IPS DF 6.9 (cell line): ENCODE measurements around the gene FAF1.

Source experiments
- DNase-seq: peaks from one replicate; pipeline ENCODE4 v3.0.0-alpha.2; 2013; ENCODE audit warnings: low read depth, low spot score
- H3K27ac ChIP-seq: one replicate; pipeline ENCODE4 v1.5.1; 2013; ENCODE audit warnings: low read length, control low read depth
- H3K27me3 ChIP-seq: 2 replicates; pipeline ENCODE4 v1.6.1; 2013; ENCODE audit warnings: mild to moderate bottlenecking, low read length; ENCODE audit not compliant: control insufficient read depth, insufficient read depth
- H3K36me3 ChIP-seq: 2 replicates; pipeline ENCODE4 v1.6.1; 2013; ENCODE audit warnings: low read length; ENCODE audit not compliant: control insufficient read depth, insufficient read depth
- H3K4me1 ChIP-seq: 2 replicates; pipeline ENCODE4 v1.6.1; 2013; ENCODE audit warnings: low read length; ENCODE audit not compliant: control insufficient read depth, insufficient read depth
- H3K4me3 ChIP-seq: 2 replicates; pipeline ENCODE4 v1.5.1; 2013; ENCODE audit warnings: mild to moderate bottlenecking, low read length
- H3K9me3 ChIP-seq: 2 replicates; pipeline ENCODE4 v1.6.1; 2013; ENCODE audit warnings: low read length, inconsistent platforms; ENCODE audit not compliant: control insufficient read depth, insufficient read depth
- WGBS: extraction: QIAGEN DNeasy Blood & Tissue Kit; methylation state at CpG from one replicate; pipeline ENCODE4 v1.1.7; 2013; ENCODE audit warnings: mixed read lengths, missing lambda C conversion rate; ENCODE audit not compliant: insufficient read length, insufficient coverage; 5-methylcytosine and 5-hydroxymethylcytosine counted together

The FAF1 gene

GRCh38 chr1:50415235-50416149 lies 544.6 kb downstream of the FAF1 start:
- Histone ChIP-seq H3K4me3 (no peak overlapping the region), H3K27ac (no peak overlapping the region), H3K36me3 (no peaks in the 10 kb centered on the region), H3K4me1 (peaks cover 3% of the 10 kb centered on the region; the same call in 1 of the 2 replicates), H3K27me3 (peaks cover 69% of the 10 kb centered on the region), H3K9me3 (no peaks in the 10 kb centered on the region)
- no CpG with 5 or more reads among the region's 56 CpGs for WGBS
- DNase-seq, result no peak

DNA sequence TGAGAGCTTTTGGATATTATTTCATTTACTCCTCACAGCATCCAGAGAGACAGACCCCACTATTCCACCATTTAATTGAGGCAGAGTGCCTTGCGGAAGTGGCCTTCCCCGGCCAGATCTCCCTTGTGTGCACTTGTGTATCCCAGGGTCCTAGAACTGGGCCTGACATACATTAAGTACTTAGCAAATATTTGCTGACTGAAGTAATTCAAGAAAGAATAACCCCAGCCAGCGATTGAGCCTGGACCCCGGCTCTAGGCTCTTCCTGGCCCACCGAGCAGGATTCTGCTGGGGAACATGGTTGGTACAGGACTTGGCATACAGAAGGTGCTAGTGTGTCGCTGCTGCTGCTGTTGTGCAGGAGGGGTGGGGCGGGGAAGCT lies 545.2 kb downstream of the FAF1 start:
- peaks cover 3% of the 10 kb centered on the region; the same call in 1 of the 2 replicates for H3K4me1 ChIP-seq
- WGBS, result no CpG with 5 or more reads among the region's 7 CpGs
- no peak overlapping the region for H3K27ac ChIP-seq
- H3K9me3 ChIP-seq, result no peaks in the 10 kb centered on the region
- no peak for DNase-seq
- peaks cover 64% of the 10 kb centered on the region for H3K27me3 ChIP-seq
- no peaks in the 10 kb centered on the region for H3K36me3 ChIP-seq
- no peak overlapping the region for H3K4me3 ChIP-seq

- DNase-seq, result no peak
- H3K4me3 ChIP-seq, result no peak overlapping the region
- H3K9me3 ChIP-seq, result no peaks in the 10 kb centered on the region
- no peak overlapping the region for H3K27ac ChIP-seq
- no peaks in the 10 kb centered on the region for H3K4me1 ChIP-seq
- WGBS, result no CpG with 5 or more reads among the region's 1 CpG
- H3K27me3 ChIP-seq, result peaks cover 47% of the 10 kb centered on the region
- no peaks in the 10 kb centered on the region for H3K36me3 ChIP-seq
Measured at GRCh38 chr1:50412813-50413476, 547.1 kb downstream of the FAF1 start.

GRCh38 chr1:50405814-50406213 lies 554.3 kb downstream of the FAF1 start:
- Histone ChIP-seq H3K27ac (no peak overlapping the region), H3K9me3 (no peaks in the 10 kb centered on the region), H3K27me3 (0 out of 2 replicates have a peak, but pooled peaks cover 1% of the 10 kb centered on the region), H3K4me1 (no peaks in the 10 kb centered on the region), H3K36me3 (no peaks in the 10 kb centered on the region), H3K4me3 (no peak overlapping the region)
- DNase-seq, result no peak
- no CpG with 5 or more reads among the region's 4 CpGs for WGBS

DNA sequence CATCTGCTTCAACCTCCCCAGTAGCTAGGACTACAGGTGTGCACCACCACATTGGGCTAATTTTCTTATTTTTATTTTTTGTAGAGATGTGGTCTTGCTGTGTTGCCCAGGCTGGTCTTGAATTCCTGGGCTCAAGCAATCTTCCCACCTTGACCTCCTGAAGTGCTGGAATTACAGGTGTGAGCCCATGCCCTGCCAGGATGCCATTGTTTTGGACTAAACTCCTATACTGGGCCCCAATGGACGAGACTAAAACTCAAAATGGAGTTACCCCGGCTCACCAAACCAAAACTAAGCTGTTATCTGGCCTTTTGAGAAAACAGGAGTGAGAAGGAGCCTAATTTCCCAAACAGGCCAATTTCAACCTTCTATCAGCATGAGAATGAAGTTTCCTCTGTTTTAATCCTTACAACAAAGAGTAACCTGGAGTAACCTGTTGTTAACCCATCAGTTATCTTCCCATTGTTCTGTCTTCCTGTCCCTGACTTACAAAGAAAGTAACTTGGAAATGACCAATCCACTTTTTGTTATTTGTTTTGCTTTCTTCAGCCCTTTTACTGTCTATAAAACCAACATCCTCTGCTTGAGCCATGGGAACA lies 566.4 kb downstream of the FAF1 start:
- Histone ChIP-seq H3K27ac (no peak overlapping the region), H3K36me3 (no peaks in the 10 kb centered on the region), H3K4me1 (no peaks in the 10 kb centered on the region), H3K9me3 (no peaks in the 10 kb centered on the region), H3K4me3 (no peak overlapping the region), H3K27me3 (no peaks in the 10 kb centered on the region)
- no CpG with 5 or more reads among the region's 2 CpGs for WGBS
- DNase-seq, result no peak
